Erythroblast (primary cell): ENCODE data around the gene OSCP1.

Experiments
- GATA1 ChIP-seq: IDR thresholded peaks from 2 replicates; pipeline ENCODE4 v1.6.1; 2011; ENCODE audit warnings: low read depth, mild to moderate bottlenecking, control low read depth, low read length, moderate library complexity
- POLR2A ChIP-seq: IDR thresholded peaks from 2 replicates; pipeline ENCODE4 v1.6.1; 2011; ENCODE audit warnings: mild to moderate bottlenecking, low read length

GRCh38 chr1:36433102-36433501 lies 17.1 kb downstream of the OSCP1 start:
- TF ChIP-seq POLR2A (no peak), GATA1 (no peak)
